Fibroblast of skin of left biceps (primary cell): Measurements from ENCODE around the gene NPLOC4.

Source experiments
- DNase-seq, 2 experiments: peaks; one replicate each; pipeline ENCODE4 v3.0.0-alpha.2; 2013; ENCODE audit warnings: low read depth in 2 of 2

Gene NPLOC4

DNA sequence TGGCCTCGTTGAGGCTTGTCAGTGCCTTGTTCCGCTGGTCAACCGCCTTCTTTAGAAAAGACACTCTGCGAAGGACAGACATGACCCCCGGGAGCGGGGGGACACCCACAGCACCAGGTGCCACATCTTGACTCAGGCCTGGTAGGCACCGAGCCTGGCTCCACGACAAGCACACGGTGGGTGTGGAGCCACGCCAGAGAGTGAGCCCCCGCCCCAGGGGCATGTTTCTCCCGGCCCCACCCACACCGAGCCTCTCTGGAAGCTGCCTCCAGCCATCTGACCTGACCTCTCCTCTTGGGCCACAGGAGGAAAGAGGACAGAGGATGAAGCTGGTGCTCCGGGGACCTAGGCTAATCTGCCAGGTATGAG lies 89.3 kb downstream of the NPLOC4 start:
- no peak for DNase-seq

DNA sequence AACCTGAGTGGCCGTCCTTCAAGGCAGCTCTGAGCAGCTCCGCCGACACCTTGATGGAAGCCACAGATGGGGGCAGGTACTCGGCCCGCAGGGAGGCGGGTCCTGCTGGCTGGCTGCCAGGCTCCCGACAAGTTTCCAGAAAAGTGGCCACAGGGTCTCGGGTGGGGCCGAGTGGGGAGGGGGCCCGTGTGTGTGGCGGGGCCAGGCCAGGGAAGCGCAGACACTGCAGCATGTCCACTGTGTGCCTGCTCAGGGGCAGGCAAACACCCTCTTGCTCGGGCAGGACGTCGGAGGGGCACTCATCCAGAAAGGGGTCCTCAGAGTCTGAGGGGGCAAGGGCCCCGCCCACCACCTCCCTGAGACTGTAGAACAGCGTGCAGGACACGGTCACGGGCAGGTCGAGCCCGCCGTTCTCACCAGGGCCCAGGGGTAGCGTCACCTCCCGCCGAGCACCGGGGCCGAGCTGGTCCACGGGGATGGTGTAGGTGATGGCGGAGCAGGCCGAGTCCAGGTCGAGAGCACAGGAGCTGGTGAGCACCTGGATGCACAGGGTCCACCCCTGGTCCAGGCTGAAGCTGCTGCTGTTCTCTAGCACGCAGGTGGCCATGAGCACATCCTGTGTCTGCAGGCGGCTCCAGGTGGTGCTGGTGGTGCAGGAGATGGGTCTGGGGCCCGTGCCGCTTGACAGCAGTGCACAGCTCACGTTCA lies 89.9 kb downstream of the NPLOC4 start:
- no peak for DNase-seq

GRCh38 chr17:81545160-81545949 lies 91.6 kb downstream of the NPLOC4 start:
- DNase-seq, result no peak

DNA sequence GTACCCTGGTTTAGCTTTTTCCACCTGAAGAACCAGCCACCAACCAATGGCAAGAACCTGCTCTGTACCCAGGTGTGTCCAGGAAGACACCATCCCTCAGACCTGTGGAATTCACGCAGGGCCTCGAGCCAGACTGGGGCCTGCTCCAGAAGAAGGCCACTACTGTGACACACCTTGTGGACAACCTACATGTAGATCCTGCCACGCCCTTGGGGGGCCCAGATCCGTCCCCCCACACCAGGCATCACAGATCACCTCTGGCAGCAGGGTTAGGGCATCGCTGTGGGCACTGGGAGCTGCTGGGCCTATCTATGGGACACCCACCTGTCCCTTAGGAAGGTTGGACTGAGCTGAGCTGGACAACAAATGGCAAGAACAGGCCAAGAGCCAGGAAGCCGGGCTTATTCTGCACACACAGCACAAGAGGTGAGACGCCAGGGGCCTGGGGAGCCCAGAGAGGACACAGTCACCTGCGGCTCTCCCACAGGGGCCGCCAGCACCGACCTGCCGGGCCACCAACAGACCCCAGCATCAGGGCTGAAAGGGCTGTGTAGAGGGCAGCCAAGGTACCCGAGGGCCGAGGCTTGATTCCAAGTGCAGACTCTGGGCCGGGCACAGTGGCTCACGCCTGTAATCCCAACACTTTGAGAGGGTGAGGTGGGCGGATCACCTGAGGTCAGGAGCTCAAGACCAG lies 92.5 kb downstream of the NPLOC4 start:
- no peak for DNase-seq

DNA sequence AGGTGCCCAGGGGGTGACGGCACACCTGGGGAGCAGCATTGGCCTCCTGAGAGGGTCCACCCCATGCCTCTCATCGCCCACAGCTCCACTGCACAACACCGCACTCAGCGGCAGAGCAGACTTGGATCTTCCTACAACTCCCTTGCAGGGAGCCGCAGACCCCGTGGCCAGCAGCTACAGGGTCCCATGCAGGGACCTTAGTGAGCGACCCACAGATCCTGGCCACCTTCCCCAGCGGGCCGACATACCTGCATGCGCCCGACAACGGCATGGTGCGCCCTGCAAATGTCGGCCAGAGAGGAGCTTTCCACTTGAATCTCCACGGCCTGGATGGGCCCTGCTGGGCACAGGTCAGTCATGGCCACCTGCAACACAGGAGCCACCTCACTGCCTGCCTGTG lies 93.2 kb downstream of the NPLOC4 start:
- no peak for DNase-seq

DNA sequence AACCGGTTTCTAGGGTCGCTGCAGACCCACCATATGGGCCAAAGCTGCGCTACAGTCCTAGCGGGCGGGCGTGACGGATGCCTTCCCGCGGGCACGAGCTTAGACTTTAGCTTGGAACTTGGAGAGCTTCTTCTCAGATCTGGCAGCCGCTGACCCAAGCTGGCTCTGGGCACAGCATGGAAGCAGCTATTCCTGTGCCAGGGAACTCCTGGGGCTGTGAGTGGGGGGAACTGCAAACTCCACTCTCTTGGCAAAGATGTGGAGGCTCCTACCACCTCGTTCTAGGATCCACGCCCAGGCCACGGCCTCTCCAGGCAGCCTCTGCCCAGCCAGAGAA lies 93.6 kb downstream of the NPLOC4 start:
- DNase-seq, result no peak

DNA sequence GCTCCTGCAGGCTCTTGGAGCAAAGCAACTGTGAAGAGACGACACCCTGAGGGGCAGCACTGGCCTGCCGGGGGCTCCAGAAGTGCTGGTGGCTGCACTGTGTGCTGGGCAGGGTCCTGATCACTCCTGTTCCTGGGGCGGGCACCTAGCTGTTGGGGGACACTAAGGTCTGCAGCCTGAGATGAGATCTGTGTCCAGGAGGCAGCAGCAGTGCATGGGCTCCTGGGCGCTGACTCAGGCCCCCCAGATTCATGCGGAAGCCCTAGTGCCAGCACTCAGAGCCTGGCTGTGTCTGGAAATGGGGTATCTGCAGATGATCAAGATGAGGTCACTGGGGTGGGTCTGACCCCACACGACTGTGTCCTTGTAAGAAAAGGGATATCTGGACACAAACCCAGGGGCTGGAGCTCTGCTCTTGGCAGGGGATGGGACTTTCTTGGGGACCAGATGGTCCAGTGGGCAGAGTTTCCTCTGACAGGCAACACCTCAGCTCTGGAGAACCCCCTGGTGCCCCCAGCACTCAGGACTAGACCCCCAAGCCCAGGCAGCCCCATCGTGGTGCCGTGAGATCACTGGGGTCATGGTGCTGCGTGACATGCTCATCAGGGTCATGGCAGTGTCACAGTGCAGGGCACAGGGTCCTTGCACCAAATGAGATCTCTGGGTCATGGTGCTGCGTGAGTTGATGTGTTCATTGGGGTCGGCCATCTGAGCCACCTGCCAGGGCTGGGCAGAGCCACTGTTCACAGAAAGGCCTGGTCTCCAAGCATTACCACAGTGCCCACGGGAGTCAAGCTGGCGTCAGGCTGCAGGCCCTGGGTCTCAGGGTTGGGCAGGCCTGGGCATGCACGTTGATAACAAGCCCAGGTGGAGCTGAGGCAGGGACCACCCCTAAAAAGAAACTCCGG lies 94.2 kb downstream of the NPLOC4 start:
- DNase-seq, result no peak

DNA sequence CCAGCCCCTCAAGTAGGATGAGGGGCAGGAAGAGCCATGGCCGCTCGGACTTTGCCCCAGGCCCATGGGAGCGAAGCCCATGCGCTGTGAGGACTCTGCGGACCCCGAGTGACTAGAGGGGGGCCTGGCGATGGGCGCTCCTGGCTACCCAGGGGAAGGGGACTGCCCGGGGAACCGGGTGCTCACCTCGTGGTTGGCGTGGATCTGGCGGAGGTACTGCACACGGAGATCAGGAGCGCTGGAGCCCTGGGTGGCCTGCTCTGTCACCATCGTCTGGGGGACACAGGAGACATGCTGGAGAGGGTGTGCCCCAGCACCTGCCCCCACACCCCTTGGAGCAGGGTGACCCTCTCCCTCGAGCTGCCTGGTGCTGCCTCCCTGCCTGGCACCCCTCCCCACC lies 95.8 kb downstream of the NPLOC4 start:
- DNase-seq, result no peak

GRCh38 chr17:81540676-81541027 lies 96.3 kb downstream of the NPLOC4 start:
- no peak for DNase-seq

DNA sequence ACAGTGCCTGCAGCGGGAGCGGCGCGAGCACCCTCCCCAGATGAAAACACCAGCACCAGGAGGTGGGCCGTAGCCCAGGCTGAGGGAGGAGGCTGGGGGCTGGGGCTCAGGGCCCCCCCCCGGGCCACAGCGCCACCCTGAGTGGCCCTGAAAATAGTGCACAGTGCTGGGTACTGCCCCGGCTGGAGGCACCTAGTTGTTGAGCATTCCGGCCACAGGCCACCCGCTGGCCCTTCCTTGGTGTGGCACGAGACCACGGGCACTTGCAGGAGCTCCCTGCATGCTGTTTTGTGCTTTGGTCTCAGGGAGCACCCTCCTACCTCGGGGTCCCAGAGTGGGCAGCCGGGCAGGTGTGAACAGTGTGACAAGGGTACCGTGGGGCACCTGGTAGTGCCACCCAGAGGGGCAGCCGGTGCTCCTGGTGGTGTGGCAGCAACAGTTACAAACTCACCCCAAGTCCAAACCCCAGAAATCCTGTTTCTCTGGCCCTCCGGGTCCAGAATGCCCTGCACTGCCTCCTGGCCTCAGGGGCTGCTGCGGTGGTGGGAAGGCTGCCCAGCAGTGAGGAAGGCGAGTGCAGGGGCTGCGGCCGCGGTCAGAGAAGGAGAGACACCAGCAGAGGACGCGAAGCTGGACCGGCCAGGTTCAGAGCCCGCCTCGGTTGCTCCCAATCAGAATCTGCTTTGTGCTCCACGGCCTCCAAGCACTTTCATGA lies 96.8 kb downstream of the NPLOC4 start:
- DNase-seq, result no peak

- DNase-seq, result no peak
Measured at GRCh38 chr17:81539571-81539900, 97.4 kb downstream of the NPLOC4 start.

DNA sequence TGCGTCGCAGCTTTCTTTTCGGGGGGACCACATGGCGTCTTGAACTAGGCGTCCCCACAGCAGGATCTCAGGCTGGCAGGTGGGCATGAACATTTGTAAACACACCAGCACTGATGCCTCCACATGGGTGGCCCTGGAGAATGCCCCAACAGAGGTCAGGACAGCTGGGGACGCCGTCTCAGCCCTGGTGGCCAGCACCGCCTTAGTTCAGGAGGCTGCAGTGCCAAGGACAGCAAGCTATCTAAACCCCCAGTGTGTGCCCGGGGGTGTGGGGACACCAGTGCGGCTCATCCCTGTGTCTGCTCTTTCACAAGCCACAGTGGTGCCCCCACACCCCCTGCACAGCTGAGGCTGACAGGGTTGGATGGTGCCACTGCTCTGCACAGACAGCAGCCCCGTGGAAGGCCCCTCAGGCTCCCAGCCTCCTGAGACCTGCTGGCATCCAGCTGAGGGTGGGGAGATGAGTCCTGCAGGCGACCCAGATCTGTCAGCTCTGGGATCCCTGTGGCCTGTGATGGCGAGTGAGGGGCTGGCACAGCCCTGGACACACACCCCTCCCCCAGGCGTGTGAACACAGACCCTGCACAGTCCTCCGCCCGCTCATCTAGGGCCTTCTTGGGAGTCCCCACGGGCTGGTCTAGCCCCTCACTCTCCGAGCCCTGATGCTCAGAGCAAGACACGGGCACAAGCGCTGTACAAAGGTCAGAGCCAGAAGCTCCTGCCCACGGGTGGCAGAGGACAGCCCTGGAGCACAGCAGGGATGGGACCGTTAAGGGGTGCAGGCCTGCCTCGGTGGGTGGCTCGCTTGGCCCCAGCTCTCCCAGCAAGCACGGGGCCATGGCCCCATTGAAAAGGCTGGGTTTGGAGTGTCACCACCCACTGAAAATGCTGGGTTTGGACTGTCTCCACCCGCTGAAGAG lies 98.0 kb downstream of the NPLOC4 start:
- DNase-seq, result no peak

- no peak for DNase-seq
Measured at GRCh38 chr17:81537856-81538555, 98.9 kb downstream of the NPLOC4 start.

- DNase-seq, result no peak
Measured at GRCh38 chr17:81537343-81537855, 99.5 kb downstream of the NPLOC4 start.

DNA sequence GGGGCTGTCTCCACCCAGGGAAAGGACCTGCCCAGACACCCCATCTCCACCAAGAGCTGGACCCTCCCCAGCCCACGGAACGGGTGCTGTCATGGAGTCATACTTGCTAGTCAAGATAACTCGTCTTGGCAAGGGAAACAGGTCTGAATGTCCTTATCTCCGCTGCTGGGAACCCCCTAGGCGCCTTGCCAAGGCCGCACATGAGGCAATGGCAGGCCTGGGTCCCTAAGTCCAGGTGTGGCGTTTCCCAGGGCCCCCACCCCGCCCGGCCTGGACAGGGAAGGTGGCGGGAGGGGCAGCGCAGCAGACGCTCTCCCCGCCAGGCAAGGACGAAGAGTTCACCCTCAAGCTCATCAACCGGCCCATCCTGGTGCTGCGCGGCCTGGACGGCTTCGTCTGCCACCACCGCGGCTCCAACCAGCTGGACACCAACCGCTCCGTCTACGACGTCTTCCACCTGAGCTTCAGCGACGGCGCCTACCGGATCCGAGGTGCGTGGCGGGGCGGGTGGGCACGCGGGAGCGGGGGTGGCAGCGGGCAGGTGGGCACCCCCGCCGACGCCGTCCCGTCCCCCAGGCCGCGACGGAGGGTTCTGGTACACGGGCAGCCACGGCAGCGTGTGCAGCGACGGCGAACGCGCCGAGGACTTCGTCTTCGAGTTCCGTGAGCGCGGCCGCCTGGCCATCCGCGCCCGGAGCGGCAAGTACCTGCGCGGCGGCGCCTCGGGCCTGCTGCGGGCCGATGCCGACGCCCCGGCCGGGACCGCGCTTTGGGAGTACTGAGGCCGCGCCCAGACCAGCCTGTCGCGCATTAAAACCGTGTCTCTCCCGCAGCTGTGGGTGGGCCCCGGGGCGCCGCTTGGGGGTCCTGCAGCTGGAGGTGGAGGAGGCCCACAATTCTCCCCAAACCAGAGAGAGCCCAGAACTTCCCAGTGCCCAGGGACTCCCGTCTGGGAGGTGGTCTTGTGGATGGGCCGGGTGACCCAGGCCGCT lies 100.3 kb downstream of the NPLOC4 start:
- no peak for DNase-seq

GRCh38 chr17:81535480-81536298 lies 101.2 kb downstream of the NPLOC4 start:
- DNase-seq, result no peak

DNA sequence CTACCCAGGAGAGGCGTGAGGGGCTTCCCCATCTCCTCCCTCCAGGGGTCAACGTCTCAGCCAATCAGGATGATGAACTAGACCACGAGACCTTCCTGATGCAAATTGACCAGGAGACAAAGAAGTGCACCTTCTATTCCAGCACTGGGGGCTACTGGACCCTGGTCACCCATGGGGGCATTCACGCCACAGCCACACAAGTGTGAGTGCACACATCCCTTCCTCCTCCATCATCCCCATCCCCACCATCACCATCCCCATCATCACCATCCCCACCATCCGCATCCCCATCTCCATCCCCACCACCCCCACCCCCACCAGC lies 101.9 kb downstream of the NPLOC4 start:
- DNase-seq, result no peak
